ENCODE results near the gene VDAC2.

- no peak for TF ChIP-seq CTCF (IDR thresholded peaks at IDR 0.05)
- TF ChIP-seq POLR2A (IDR thresholded peaks at IDR 0.05): no peak
Observed at GRCh38 chr10:75236178-75236825, 25.7 kb downstream of the VDAC2 start.
